Measurements from ENCODE around the gene RASGEF1C. TPM values are rescaled to one million over a fixed set of nuclear protein-coding genes. Genes with fewer than 3 reads are reported as not detected.

Gene RASGEF1C
- total and polyA plus RNA-seq, 2 experiments from 2014 or later: 0.40 to 0.42 TPM

GRCh38 chr5:180133971-180134508 is 75.0 kb downstream of the RASGEF1C start:
- no peaks in the 10 kb centered on the region for H3K9me2 ChIP-seq (ENCODE audit: insufficient read depth)
- DNase-seq (ENCODE audit: low spot score) (no peak), ATAC-seq (no peak)
- no peak overlapping the region for H3K4me2 ChIP-seq
- no peaks in the 10 kb centered on the region for H3F3A ChIP-seq (replicated peaks; ENCODE audit: low read depth)
- Mint-ChIP-seq H3K27ac (no peak overlapping the region), H3K36me3 (ENCODE audit: low read depth) (no peaks in the 10 kb centered on the region; the same call in 2 of the 3 replicates), H3K9me3 (no peaks in the 10 kb centered on the region), H3K27me3 (ENCODE audit: insufficient read depth, low read depth, poor library complexity) (peaks cover 20% of the 10 kb centered on the region), H3K4me3 (no peak overlapping the region), H3K4me1 (peaks cover under 1% of the 10 kb centered on the region; the same call in 1 of the 3 replicates)
- no peaks in the 10 kb centered on the region for H4K20me1 ChIP-seq (replicated peaks; ENCODE audit: insufficient read depth)
- no peak overlapping the region for H3K27ac ChIP-seq (ENCODE audit: low read depth)
- H3K27me3 ChIP-seq (ENCODE audit: insufficient read depth): no peaks in the 10 kb centered on the region
- H2AFZ ChIP-seq: no peak overlapping the region
- TF ChIP-seq CREB1 (CRISPR knock-in tag; IDR thresholded peaks at IDR 0.05; ENCODE audit: low read depth) (no peak), EZH2phosphoT487 (IDR thresholded peaks at IDR 0.05; ENCODE audit: unreplicated experiment) (no peak), POLR2AphosphoS5 (IDR thresholded peaks at IDR 0.05; ENCODE audit: low read depth) (no peak), ZNF331 (CRISPR knock-in tag; IDR thresholded peaks at IDR 0.05; ENCODE audit: low read depth) (no peak), REST (IDR thresholded peaks at IDR 0.05; ENCODE audit: unreplicated experiment) (no peak), EZH2 (IDR thresholded peaks at IDR 0.05; ENCODE audit: low read depth, unreplicated experiment) (no peak), ETS1 (IDR thresholded peaks at IDR 0.05) (no peak), NANOG (IDR thresholded peaks at IDR 0.05; ENCODE audit: borderline replicate concordance) (no peak), STAT1 (IDR thresholded peaks at IDR 0.05; ENCODE audit: unreplicated experiment) (no peak), ZNF462 (CRISPR knock-in tag; IDR thresholded peaks at IDR 0.05) (no peak), CTCF (conservative IDR thresholded peaks at IDR 0.05; ENCODE audit: low read depth in 2 of 2) (no peak), ZNF114 (CRISPR knock-in tag; IDR thresholded peaks at IDR 0.05) (no peak), JUNB (IDR thresholded peaks at IDR 0.05; ENCODE audit: unreplicated experiment) (no peak)
- no peak overlapping the region for H3K4me3 ChIP-seq
- no peaks in the 10 kb centered on the region for H3K36me3 ChIP-seq (ENCODE audit: insufficient read depth)
- no peaks in the 10 kb centered on the region for H3K79me2 ChIP-seq (replicated peaks; ENCODE audit: insufficient read depth)
- no peaks in the 10 kb centered on the region for H3K4me1 ChIP-seq (ENCODE audit: insufficient read depth)

Data from GM23338 (cell line).